GM21723 (cell line): ENCODE data around the gene VSIG8.

ENCODE experiments used
- ATAC-seq: cut with Tn5 transposase; IDR thresholded peaks from one replicate; pipeline ENCODE4 v1.9.1; 2021; ENCODE audit warnings: mild to moderate bottlenecking, moderate library complexity; ENCODE audit not compliant: unreplicated experiment

The VSIG8 gene

DNA sequence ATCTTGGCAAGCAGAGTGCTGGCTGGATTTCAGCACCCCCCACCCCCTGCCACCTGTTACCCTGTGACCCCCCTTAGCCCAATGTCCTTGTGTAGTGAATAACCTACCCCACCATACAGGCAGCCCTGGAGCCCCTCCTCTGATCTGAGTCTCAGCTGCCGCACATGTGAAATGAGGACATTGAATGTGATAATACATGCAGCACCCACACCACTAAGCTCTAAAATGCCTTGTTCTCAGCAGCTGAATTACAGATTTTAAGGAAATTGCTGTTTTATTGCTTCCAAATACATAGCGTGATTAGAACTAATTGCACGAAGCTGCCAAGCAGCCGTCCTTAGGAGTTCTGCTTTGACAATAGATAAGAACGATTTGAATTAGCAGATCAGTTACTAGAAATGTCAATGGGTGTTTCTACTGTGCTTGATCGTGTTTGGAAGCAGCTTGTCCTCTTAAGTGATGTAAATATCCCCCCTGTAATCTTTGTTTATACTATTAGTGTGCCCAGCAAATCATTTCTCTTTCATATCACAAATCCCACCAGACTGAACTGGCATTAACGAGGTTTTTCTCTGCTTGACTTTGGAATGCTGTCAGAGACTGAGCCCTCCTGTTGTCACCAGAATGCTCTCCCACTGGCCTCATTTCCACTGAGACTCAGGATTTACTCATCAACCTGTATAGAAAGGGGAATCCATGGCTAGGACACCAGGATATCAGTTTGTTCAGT lies 30.9 kb downstream of the VSIG8 start:
- no peak for ATAC-seq

DNA sequence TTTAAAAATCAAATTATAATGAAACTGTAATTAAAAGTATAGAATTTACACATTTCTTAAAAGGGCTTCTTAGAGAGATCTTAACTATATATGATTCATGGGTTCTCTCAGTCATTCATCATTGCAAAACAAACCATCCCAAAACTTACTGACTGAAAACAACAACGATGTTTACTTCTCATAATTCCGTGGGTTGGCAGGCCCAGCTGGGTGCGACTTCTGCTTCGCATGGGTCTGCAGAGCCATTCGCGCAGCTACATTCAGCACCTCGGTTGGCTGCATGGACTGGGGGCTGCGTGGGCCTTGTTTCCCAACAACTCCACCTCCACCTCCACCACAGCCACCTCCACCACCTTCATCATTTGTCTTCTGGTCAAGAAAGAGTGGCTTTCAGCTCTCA lies 31.7 kb downstream of the VSIG8 start:
- no peak for ATAC-seq

DNA sequence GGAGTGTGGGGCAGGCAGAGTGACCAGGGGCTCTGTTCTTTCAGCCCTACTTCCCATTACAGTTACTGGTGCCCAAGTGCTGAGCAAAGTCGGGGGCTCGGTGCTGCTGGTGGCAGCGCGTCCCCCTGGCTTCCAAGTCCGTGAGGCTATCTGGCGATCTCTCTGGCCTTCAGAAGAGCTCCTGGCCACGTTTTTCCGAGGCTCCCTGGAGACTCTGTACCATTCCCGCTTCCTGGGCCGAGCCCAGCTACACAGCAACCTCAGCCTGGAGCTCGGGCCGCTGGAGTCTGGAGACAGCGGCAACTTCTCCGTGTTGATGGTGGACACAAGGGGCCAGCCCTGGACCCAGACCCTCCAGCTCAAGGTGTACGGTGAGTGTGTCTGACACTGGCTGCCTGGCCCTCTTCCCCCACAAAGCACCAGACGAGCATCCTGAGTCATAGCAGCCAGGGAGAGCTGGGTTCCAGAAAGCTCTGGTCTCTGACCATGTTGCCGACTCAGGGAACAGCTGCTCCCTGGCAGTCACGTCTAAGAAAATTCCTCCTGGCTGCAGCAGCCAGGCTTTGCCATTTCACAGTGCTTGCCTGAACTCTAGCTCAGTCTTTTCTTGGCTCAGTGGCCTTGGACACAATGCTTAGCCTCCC lies 32.5 kb downstream of the VSIG8 start:
- no peak for ATAC-seq

DNA sequence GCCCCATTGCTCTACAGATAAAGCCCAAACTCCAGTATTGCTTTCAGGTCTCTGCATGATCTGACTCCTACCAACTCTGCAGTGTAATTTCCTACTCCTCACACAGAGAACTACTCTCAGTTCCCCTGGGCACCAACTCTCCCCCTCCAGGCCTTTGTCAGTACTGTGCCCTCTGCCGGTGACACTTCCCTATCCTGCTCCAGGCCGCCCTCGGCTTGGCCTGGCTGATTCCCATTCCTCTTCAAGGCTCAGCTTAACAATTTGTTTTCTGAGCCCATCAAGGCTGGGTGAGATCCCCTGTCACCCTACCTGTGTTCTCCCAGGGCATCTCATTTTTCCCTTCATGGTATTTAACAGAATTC lies 33.2 kb downstream of the VSIG8 start:
- peak; percentile 84 for ATAC-seq

DNA sequence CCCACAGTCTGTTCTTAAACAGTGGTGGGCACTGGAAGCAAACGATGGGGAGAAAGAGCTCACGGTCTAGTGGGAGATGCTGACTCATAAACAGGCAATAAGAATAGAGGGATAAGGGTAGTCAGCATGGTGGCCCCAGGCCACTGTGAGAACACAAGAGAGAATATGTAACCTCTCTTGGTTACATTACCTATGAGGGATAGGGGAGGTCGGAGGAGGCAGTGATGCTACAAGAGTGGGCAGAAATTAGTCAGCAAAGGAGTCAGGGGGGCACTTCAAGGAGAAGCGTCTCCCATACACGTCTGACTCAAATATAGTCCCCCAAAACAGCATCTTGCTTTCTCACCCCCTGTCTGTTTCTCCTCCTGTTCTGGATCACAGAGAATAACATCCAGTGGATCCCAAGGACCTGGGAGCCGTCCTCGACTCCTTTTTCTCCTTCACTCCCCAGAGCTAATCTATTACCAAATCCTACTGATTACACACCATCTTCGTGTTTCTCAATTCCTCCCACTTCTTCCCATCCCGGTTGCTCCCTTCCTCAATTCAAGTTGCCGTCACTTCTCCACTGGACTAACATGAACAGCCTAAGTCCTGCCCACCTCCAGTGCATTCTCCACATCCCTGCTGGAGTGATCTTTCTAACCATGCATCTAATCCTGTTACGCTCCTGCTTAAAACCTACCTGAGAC lies 33.7 kb downstream of the VSIG8 start:
- ATAC-seq = no peak

DNA sequence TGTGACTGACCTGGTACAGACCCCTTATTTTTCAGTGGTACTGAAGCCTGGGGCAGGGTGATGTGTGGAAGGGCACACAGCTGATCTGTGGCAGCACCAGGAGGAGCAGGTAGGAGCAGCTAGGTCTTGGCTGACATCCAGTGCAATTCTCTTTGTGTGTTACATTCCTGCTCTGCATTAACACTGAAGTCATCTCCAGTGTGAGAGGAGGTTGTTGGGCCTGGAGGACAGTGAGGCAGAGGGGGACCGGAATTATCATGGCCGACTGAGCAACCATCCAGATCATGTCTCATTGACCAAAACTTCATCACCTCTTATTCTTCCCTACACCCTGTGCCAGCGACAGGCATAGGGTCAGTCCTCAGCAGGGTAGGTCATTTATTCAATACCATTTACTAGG lies 34.3 kb downstream of the VSIG8 start:
- no peak for ATAC-seq

DNA sequence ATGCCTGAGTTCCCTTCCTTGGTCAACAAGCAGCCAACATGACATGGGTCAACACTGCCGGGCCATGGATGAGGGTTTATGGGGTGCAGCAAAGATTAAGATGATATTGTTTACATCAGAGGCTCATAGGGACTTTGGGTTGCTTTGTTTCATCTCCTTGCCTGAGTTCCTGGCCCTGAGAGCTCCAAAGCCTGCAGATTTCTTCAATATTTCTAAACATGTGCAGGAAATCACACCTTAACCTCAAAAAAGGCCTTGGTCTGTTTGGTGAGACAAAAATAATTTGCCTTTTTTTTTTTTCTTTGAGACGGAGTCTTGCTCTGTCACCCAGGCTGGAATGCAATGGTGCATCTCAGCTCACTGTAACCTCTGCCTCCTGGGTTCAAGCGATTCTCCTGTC lies 34.9 kb downstream of the VSIG8 start:
- ATAC-seq = no peak

DNA sequence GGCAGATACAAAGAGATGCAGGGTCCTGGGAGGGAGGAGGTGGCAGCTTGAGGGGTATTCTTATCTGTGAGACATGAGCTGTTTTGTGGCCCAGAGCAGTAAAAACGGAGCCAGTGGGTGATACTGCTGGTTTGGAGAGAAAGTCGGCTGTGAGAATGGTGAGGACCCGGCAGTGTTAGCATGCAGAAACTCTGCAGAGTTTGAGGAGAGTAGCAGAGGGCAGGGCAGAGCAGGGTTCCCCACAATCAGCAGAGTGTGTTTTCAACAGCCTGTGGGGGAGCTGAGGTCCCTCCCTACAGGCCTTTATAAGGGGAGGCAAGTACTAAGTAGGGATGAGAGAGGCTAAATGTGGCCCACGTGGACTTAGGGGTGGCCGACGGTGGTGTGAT lies 35.4 kb downstream of the VSIG8 start:
- no peak for ATAC-seq

DNA sequence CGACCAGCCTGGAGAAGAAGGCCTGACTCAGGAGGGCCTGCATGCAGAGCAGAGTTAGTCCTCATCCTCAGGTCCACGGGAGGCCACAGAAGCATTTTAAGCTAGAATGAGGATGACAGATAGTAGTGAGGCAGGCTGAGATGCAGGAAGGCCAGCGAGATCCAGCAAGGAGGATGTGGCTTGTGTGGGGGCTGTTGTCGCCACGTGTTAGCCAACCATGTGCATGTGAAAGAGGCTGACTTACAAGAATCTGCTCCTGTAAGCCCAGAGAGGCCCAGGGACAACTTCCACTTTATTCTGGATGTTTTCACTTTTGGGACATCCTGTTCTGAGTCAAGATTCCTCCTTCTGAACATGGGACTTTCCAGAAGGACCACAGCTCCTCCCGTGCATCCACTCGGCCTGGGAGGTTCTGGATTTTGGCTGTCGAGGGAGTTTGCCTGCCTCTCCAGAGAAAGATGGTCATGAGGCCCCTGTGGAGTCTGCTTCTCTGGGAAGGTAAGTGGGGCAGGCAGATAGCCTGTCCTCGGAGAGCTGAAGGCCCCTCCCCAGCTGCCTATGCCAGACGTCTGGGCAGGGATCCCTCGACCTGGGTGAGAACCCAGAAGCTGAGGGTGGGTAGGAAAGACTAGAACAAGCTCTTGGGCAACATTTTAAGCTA lies 35.9 kb downstream of the VSIG8 start, which contains the start of gene SLAMF8:
SLAMF8 (plus strand) TSS at position 433 of the 661 bp plus-strand sequence; CDS start at position 459, 26 bp downstream.
- ATAC-seq = no peak

DNA sequence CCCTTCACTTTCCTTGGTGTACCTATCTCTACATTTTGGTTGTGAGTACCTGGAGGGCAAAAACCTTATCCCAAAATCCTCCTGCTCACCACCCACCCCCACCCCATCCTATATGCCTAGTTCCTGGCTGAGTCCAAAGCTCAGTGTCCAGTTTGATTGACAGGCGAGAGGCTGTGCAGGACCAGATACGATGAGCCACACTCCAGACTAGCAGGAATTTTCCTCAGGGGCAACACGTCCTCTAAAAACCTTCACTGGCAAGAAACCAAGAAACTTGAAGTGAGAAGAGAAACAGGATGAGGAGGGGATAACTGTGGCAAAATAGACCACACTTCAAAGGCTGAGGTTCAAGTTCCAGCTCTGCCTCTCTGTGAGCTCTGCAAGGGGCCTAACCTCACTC lies 36.9 kb downstream of the VSIG8 start:
- ATAC-seq = no peak

DNA sequence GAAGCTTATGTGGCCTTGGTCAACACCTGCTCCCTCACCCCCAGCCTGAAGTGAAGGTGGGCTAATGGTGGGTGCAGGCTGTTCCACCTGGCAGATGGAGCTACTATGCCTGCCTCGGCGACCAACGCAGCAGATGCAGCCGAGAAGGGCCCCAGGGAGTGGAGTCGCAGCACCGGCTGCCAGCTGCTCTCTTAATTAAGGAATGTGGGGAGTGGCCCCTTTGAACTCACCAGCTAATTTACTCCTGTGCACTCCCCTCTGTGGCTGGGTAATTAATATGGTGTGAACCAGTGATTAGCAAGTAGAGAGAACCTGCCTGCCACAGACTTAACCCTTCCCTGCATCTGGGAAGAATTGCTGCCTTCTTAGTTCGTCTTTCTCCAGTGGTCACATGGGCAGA lies 39.1 kb downstream of the VSIG8 start:
- ATAC-seq = no peak

DNA sequence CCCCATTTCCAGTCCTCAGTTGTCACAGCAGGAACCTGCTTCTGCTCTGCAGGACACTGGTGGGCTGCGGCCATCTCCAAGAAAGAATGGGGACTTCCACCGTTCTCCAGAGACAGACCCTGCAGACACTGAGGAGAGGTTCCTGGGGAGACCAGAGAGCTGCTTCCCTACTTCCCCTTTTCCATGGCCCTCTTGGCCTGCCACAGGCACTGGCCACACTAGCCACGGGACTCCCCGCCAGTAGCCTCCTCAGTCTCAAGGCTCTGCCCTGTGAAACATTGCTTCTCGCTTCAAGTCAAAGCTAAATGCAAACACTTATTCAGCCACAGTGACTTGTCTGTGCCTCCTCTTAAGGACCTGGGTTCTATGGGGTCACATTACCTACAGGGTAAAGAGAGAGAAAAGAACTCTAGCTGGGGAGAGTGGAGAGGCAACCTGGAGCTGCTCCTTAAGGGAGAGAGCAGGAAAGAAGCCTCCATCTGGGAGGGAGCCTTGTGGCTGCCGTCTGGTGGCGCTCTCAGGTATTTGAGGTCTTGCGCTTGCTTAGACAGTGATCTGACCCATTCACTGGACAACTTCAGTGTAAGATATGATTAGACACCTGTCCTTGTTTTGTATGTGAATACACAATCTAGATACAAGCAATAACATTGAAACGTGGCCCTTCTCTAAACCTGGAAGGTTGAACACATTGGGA lies 41.1 kb downstream of the VSIG8 start:
- no peak for ATAC-seq

DNA sequence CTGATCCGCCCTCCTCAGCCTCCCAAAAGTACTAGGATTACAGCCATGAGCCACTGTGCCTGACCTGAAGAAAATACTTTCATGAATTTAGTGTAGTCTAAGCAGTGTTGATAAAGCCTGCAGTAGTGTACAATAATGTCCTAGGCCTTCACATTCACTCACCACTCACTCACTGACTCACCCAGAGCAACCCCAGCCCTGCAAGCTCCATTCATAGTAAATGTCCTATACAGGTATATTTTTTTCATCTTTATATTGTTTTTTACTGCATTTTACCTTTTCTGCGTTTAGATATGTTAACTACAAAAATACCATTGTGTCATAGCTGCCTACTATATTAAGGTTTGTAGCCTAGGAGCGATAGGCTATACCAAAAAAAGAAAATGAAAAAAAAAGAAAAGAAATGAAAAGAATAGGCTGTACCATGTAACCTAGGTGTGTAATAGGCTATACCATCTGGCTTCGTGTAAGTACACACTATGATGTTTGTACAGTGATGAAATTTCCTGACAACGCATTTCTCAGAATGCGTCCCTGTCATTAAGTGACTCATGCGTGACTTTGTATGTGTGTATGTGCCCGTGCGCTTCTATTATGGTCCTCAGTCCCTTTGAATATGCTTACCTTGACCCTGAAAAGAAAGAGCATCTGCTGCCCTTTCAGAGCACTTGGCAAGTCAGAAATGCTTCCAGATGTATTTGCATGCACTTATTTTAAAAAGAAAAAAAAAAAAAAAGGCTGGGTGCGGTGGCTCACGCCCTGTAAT lies 45.0 kb downstream of the VSIG8 start:
- ATAC-seq = no peak

DNA sequence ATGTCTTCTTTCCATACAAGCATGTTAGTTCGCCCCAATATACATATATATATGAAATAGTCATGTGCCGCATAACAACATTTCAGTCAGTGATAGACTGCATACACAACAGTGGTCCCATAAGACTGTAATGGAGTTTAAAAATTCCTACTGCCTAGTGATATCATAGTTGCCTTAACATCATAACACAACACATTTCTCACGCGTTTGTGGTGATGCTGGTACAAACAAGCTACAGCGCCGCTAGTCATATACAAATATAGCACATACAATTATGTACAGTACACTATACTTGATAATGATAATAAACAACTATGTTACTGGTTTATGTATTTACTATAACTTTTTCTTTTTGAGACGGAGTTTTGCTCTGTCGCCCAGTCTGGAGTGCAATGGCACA lies 46.5 kb downstream of the VSIG8 start:
- no peak for ATAC-seq

DNA sequence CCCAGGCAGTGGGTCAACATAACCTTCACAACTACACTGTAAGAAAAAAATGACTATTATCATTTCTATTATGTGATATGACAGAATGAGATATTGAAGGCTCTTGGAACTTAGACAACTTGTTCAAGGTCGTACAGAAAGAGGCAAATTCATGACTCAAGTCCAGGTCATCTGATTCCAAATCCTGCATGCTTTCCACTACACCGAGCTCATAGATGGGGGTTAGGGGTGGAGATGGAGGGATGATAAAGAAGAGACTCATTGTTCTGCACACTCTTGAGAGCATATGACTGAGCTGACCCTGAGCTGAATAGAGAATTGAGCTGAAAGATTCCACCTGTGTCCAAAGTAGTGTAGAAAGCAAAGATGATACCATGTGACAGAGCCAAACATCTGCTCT lies 57.5 kb downstream of the VSIG8 start:
- ATAC-seq = no peak
